H9 (cell line): ENCODE results near the gene CC2D2B. TPM values are rescaled to one million over a fixed set of nuclear protein-coding genes. Genes with fewer than 3 reads are reported as not detected.

Experiments
- DNase-seq: peaks from one replicate; pipeline ENCODE4 v3.0.0-alpha.2; 2017
- H2AFZ ChIP-seq: one replicate; pipeline ENCODE4 v1.6.1; 2013; ENCODE audit warnings: mild to moderate bottlenecking, low read length, control low read depth, moderate library complexity
- H2AK5ac ChIP-seq: 2 replicates; pipeline ENCODE4 v1.6.1; 2013; ENCODE audit warnings: low read length, control low read depth, mixed read lengths; ENCODE audit not compliant: insufficient read length
- H2BK120ac ChIP-seq: one replicate; pipeline ENCODE4 v1.6.1; 2013; ENCODE audit warnings: low read depth, mild to moderate bottlenecking, low read length, control low read depth, inconsistent platforms; ENCODE audit not compliant: poor library complexity, severe bottlenecking
- H2BK12ac ChIP-seq: 2 replicates; pipeline ENCODE4 v1.6.1; 2013; ENCODE audit warnings: low read length, control low read depth, mixed read lengths, low read depth; ENCODE audit not compliant: insufficient read length
- H2BK15ac ChIP-seq: 2 replicates; pipeline ENCODE4 v1.6.1; 2013; ENCODE audit warnings: low read depth, low read length, control low read depth
- H2BK20ac ChIP-seq: one replicate; pipeline ENCODE4 v1.6.1; 2013; ENCODE audit warnings: low read depth, mild to moderate bottlenecking, low read length, control low read depth, inconsistent platforms; ENCODE audit not compliant: poor library complexity, severe bottlenecking
- H2BK5ac ChIP-seq: 2 replicates; pipeline ENCODE4 v1.6.1; 2013; ENCODE audit warnings: low read length, control low read depth, mixed read lengths; ENCODE audit not compliant: insufficient read length
- H3K14ac ChIP-seq: 2 replicates; pipeline ENCODE4 v1.6.1; 2013; ENCODE audit warnings: low read length, control low read depth; ENCODE audit not compliant: insufficient read depth
- H3K18ac ChIP-seq: 2 replicates; pipeline ENCODE4 v1.6.1; 2013; ENCODE audit warnings: low read depth, mild to moderate bottlenecking, mixed read lengths, low read length, control low read depth; ENCODE audit not compliant: insufficient read length
- H3K23ac ChIP-seq: 2 replicates; pipeline ENCODE4 v1.6.1; 2013; ENCODE audit warnings: low read length, control low read depth, mixed read lengths, low read depth; ENCODE audit not compliant: insufficient read length
- H3K23me2 ChIP-seq: 2 replicates; pipeline ENCODE4 v1.6.1; 2013; ENCODE audit warnings: low read depth, mild to moderate bottlenecking, mixed read lengths, low read length, control low read depth; ENCODE audit not compliant: insufficient read length, poor library complexity, severe bottlenecking
- H3K27ac ChIP-seq: 2 replicates; pipeline ENCODE4 v1.5.1; 2013; ENCODE audit warnings: low read length, control low read depth, mixed read lengths, low read depth; ENCODE audit not compliant: insufficient read length
- H3K27me3 ChIP-seq: 2 replicates; pipeline ENCODE4 v1.6.1; 2013; ENCODE audit warnings: low read length, control low read depth, inconsistent platforms; ENCODE audit not compliant: insufficient read depth
- H3K4ac ChIP-seq: 2 replicates; pipeline ENCODE4 v1.6.1; 2013; ENCODE audit warnings: low read depth, mild to moderate bottlenecking, control low read depth, inconsistent platforms, low read length, moderate library complexity
- H3K4me1 ChIP-seq: 2 replicates; pipeline ENCODE4 v1.6.1; 2013; ENCODE audit warnings: low read length, control low read depth, inconsistent platforms; ENCODE audit not compliant: insufficient read depth
- H3K4me2 ChIP-seq: 2 replicates; pipeline ENCODE4 v1.6.1; 2013; ENCODE audit warnings: low read length, control low read depth, mixed read lengths; ENCODE audit not compliant: insufficient read length, insufficient read depth
- H3K56ac ChIP-seq: 2 replicates; pipeline ENCODE4 v1.6.1; 2013; ENCODE audit warnings: low read depth, mild to moderate bottlenecking, mixed read lengths, low read length, control low read depth; ENCODE audit not compliant: insufficient read length
- H3K79me1 ChIP-seq: 2 replicates; pipeline ENCODE4 v1.6.1; 2013; ENCODE audit warnings: low read depth, mild to moderate bottlenecking, moderate library complexity, low read length, control low read depth, inconsistent platforms; ENCODE audit not compliant: insufficient read depth, poor library complexity, severe bottlenecking
- H3K79me2 ChIP-seq: 2 replicates; pipeline ENCODE4 v1.6.1; 2013; ENCODE audit warnings: low read length, control low read depth, inconsistent platforms; ENCODE audit not compliant: insufficient read depth
- H3K9ac ChIP-seq: 2 replicates; pipeline ENCODE4 v1.6.1; 2013; ENCODE audit warnings: low read length, control low read depth, mixed read lengths; ENCODE audit not compliant: insufficient read length; ENCODE audit errors: extremely low read depth
- H3K9me3 ChIP-seq: one replicate; pipeline ENCODE4 v1.6.1; 2013; ENCODE audit warnings: low read depth, low read length, inconsistent platforms; ENCODE audit not compliant: control insufficient read depth
- H3T11ph ChIP-seq: one replicate; pipeline ENCODE4 v1.6.1; 2013; ENCODE audit warnings: mild to moderate bottlenecking, low read length, control low read depth, inconsistent platforms
- H4K20me1 ChIP-seq: one replicate; pipeline ENCODE4 v1.6.1; 2013; ENCODE audit not compliant: control insufficient read depth, insufficient read length, insufficient read depth
- H4K5ac ChIP-seq: 2 replicates; pipeline ENCODE4 v1.6.1; 2013; ENCODE audit warnings: low read depth, mild to moderate bottlenecking, mixed read lengths, low read length, control low read depth; ENCODE audit not compliant: insufficient read length
- H4K8ac ChIP-seq: replicated peaks from 2 replicates; pipeline ENCODE4 v1.6.1; 2013; ENCODE audit warnings: low read length, control low read depth, mixed read lengths, low read depth; ENCODE audit not compliant: insufficient read length
- H4K91ac ChIP-seq: 2 replicates; pipeline ENCODE4 v1.6.1; 2013; ENCODE audit warnings: low read depth, mild to moderate bottlenecking, moderate library complexity, mixed read lengths, low read length, control low read depth; ENCODE audit not compliant: insufficient read length
- H3K27ac Mint-ChIP-seq, 3 experiments: 2 replicates in 2 of 3; 3 replicates in 1 of 3; pipeline ENCODE4 v1.8.0; 2020 to 2021; ENCODE audit warnings: mixed read lengths in 3 of 3, mild to moderate bottlenecking in 1 of 3, moderate library complexity in 1 of 3
- H3K27me3 Mint-ChIP-seq: 2 replicates; pipeline ENCODE4 v1.8.0; 2021; ENCODE audit warnings: low read depth, mild to moderate bottlenecking, moderate library complexity, mixed read lengths
- H3K36me3 Mint-ChIP-seq, 3 experiments: 2 replicates in 2 of 3; 3 replicates in 1 of 3; pipeline ENCODE4 v1.8.0; 2020 to 2021; ENCODE audit warnings: low read depth in 3 of 3, mixed read lengths in 3 of 3; ENCODE audit not compliant: insufficient read depth in 1 of 3
- H3K4me1 Mint-ChIP-seq, 2 experiments: 2 replicates each; pipeline ENCODE4 v1.8.0; 2020; ENCODE audit warnings: mixed read lengths in 2 of 2
- H3K4me3 Mint-ChIP-seq, 2 experiments: 2 replicates in 1 of 2; 3 replicates in 1 of 2; pipeline ENCODE4 v1.8.0; 2020 to 2021; ENCODE audit warnings: mild to moderate bottlenecking in 2 of 2, mixed read lengths in 2 of 2, moderate library complexity in 1 of 2
- H3K9me3 Mint-ChIP-seq, 2 experiments: 2 replicates in 1 of 2; 3 replicates in 1 of 2; pipeline ENCODE4 v1.8.0; 2020; ENCODE audit warnings: mild to moderate bottlenecking in 2 of 2, mixed read lengths in 2 of 2, moderate library complexity in 1 of 2
- WGBS: extraction: QIAGEN DNeasy Blood & Tissue Kit; methylation state at CpG from one replicate; pipeline ENCODE4 v1.1.7; 2013; ENCODE audit warnings: missing lambda C conversion rate, low lambda C conversion rate, mixed read lengths; ENCODE audit not compliant: insufficient read length; ENCODE audit errors: extremely low coverage; 5-methylcytosine and 5-hydroxymethylcytosine counted together
- total RNA-seq: library from RNA; stranded (reverse); gene quantifications from 2 replicates; pipeline ENCODE4 v1.2.1, GENCODE V29; 2021
- TF ChIP-seq, protein P1 (sequence below): fragments of 200-600 bp; sonication (generic); conservative IDR thresholded peaks from 3 replicates; pipeline ENCODE4 v1.8.0; 2021; ENCODE audit warnings: antibody characterized with exemption, mild to moderate bottlenecking

The CC2D2B gene
- total RNA-seq, 1 experiment from 2014 or later, result 0.72 TPM

DNA sequence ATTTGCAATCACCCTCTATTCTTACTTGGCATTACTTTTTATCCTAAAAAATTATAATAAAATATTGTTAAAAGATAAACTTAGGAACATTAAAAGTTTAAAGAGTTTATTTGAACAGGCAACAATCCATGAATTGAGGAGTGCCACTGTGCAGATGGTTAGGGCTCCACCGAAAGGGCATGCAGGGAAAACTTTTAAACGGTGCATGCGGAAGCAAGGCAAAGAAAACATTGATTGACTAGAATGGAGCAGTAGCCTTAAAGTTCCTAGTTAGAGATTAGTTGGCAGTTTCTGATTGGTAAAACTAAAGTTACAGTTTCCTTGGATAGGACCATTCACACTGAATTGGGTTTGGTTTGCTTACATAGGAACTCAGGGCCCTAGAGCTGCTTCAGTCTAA lies 17.3 kb downstream of the CC2D2B start:
- no peaks in the 10 kb centered on the region for H3K36me3 Mint-ChIP-seq
- no peak overlapping the region for H2BK5ac ChIP-seq
- no CpG with 5 or more reads among the region's 3 CpGs for WGBS

More for the DNA sequence above, 17.3 kb downstream of the CC2D2B start:
- no peaks in the 10 kb centered on the region for H3K79me2 ChIP-seq
- H4K20me1 ChIP-seq, result no peaks in the 10 kb centered on the region
- no peaks in the 10 kb centered on the region for H3K9me3 ChIP-seq
- no peak overlapping the region for H2BK120ac ChIP-seq
- TF ChIP-seq, protein P1, sequence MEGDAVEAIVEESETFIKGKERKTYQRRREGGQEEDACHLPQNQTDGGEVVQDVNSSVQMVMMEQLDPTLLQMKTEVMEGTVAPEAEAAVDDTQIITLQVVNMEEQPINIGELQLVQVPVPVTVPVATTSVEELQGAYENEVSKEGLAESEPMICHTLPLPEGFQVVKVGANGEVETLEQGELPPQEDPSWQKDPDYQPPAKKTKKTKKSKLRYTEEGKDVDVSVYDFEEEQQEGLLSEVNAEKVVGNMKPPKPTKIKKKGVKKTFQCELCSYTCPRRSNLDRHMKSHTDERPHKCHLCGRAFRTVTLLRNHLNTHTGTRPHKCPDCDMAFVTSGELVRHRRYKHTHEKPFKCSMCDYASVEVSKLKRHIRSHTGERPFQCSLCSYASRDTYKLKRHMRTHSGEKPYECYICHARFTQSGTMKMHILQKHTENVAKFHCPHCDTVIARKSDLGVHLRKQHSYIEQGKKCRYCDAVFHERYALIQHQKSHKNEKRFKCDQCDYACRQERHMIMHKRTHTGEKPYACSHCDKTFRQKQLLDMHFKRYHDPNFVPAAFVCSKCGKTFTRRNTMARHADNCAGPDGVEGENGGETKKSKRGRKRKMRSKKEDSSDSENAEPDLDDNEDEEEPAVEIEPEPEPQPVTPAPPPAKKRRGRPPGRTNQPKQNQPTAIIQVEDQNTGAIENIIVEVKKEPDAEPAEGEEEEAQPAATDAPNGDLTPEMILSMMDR, result no peak
- no peak overlapping the region for H3K18ac ChIP-seq
- no peak for DNase-seq
- H3K4me1 ChIP-seq, result no peaks in the 10 kb centered on the region
- Mint-ChIP-seq H3K4me3 (no peak overlapping the region), H3K27me3 (peaks cover 9% of the 10 kb centered on the region), H3K27ac (no peak overlapping the region), H3K4me1 (peaks cover 12% of the 10 kb centered on the region in 2 experiments), H3K9me3 (no peaks in the 10 kb centered on the region; a peak in 1 of 5 replicates)
- H3K79me1 ChIP-seq, result no peaks in the 10 kb centered on the region
- no peak overlapping the region for H2AFZ ChIP-seq
- no peak overlapping the region for H2BK20ac ChIP-seq
- no peak overlapping the region for H3K14ac ChIP-seq
- no peak overlapping the region for H3K4me2 ChIP-seq
- no peak overlapping the region for H3K4ac ChIP-seq
- no peak overlapping the region for H3K23ac ChIP-seq
- no peak overlapping the region for H2BK12ac ChIP-seq
- no peak overlapping the region for H3K56ac ChIP-seq
- H4K91ac ChIP-seq, result no peak overlapping the region
- no peaks in the 10 kb centered on the region for H3K23me2 ChIP-seq
- no peak overlapping the region for H3K27ac ChIP-seq
- H2AK5ac ChIP-seq, result no peak overlapping the region
- H4K8ac ChIP-seq, result no peak overlapping the region
- H2BK15ac ChIP-seq, result no peak overlapping the region
- no peaks in the 10 kb centered on the region for H3K27me3 ChIP-seq
- no peak overlapping the region for H4K5ac ChIP-seq
- no peak overlapping the region for H3K9ac ChIP-seq
- no peak overlapping the region for H3T11ph ChIP-seq
